Sigmoid colon (tissue), 7 donors: ENCODE results near the gene DTX3L. TPM values are rescaled to one million over a fixed set of nuclear protein-coding genes. Genes with fewer than 3 reads are reported as not detected.

Experiments used
- DNase-seq: peaks from one replicate; pipeline ENCODE4 v3.0.0-alpha.2; 2019
- H3K27ac ChIP-seq, 4 donors: fragments of 200-600 bp; sonication (generic); one replicate each; pipeline ENCODE4 v1.5.1; 2016 to 2019; ENCODE audit warnings: mild to moderate bottlenecking in 1 of 4
- H3K27me3 ChIP-seq, 3 donors: fragments of 200-600 bp; sonication (generic); one replicate each; pipeline ENCODE4 v1.5.1; 2019; ENCODE audit warnings: mild to moderate bottlenecking in 1 of 3
- H3K36me3 ChIP-seq, 4 donors: fragments of 200-600 bp; sonication (generic); one replicate each; pipeline ENCODE4 v1.5.1; 2016 to 2019
- H3K4me1 ChIP-seq, 4 donors: fragments of 200-600 bp; sonication (generic); one replicate each; pipeline ENCODE4 v1.5.1; 2017 to 2019
- H3K4me3 ChIP-seq, 4 donors: fragments of 200-600 bp; sonication (generic); one replicate each; pipeline ENCODE4 v1.5.1; 2017 to 2019; ENCODE audit warnings: mild to moderate bottlenecking in 2 of 4, moderate library complexity in 1 of 4
- H3K9me3 ChIP-seq, 4 donors: fragments of 200-600 bp in 3 of 4; sonication (generic) in 3 of 4; one replicate each; pipeline versions ENCODE4 v1.5.1 to v1.6.1; 2013 to 2019
- CTCF ChIP-seq, 4 experiments: fragments of 450-650 bp in 3 of 4; fragments of 200-600 bp in 1 of 4; IDR thresholded peaks; one replicate each; pipeline ENCODE4 v1.5.1; 2016 to 2019; ENCODE audit warnings: antibody characterized with exemption in 4 of 4, mild to moderate bottlenecking in 3 of 4, moderate library complexity in 2 of 4
- EP300 ChIP-seq, 4 donors: sonication (generic); formaldehyde crosslinking; IDR thresholded peaks; one replicate each; pipeline ENCODE4 v1.6.1; 2017; ENCODE audit warnings: antibody characterized with exemption in 4 of 4
- POLR2A ChIP-seq, 2 donors: fragments of 450-650 bp; IDR thresholded peaks; one replicate each; pipeline ENCODE4 v1.6.1; 2016; ENCODE audit warnings: antibody characterized with exemption in 2 of 2, mild to moderate bottlenecking in 2 of 2, moderate library complexity in 2 of 2
- POLR2AphosphoS5 ChIP-seq, 4 donors: sonication (generic); formaldehyde crosslinking; IDR thresholded peaks; one replicate each; pipeline ENCODE4 v1.6.1; 2017; ENCODE audit warnings: antibody characterized with exemption in 4 of 4
- WGBS, 2 donors: extraction: QIAGEN DNeasy Blood & Tissue Kit; methylation state at CpG; one replicate each; pipeline ENCODE4 v1.1.7; 2013; 5-methylcytosine and 5-hydroxymethylcytosine counted together
- intact Hi-C: fragments of 100-400 bp; cut with DNase I; formaldehyde crosslinking; loops from one replicate; pipeline ENCODE4 v1.15.1; 2023
- polyA plus RNA-seq, 3 donors: library from polyadenylated mRNA; stranded (reverse); fragments of 200-250 nt; gene quantifications; one replicate each; pipeline ENCODE4 v1.2.3, GENCODE V29; 2013
- total RNA-seq, 4 donors: library from RNA; depleted of rRNA; stranded (reverse); fragments of >200 nt; gene quantifications; one replicate each; pipeline ENCODE4 v1.1.0, GENCODE V29; 2016
- donor health status: healthy with polysubstance abuse.
- donor health status: Bipolar disorder and iron deficiency.
- donor health status: healthy.

The DTX3L gene
- total and polyA plus RNA-seq, 7 donors, result 9.6 to 33.2 (median 22.8) TPM

- intact Hi-C loops, result no loop called here
These were observed 23.4 kb downstream of the DTX3L start for GRCh38 chr3:122587572-122587971.

DNA sequence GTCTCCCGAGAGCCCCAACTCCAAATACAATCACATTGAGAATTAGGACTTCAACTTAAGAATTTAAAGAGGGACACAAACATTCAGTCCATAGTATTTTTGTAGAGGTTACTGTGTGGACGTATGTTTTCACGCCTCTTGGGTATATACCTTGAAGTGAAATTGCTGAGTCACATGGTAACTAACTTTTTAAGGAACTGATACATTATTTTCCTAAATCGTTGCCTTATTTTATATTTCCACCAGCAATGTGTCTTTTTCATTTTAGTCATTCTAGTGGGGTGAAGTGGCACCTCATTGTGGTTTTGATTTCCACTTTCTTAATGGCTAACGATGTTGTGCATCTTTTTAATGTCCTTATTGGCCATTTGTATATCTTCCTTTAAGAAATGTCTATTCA lies 25.2 kb downstream of the DTX3L start:
- Histone ChIP-seq H3K4me3 (no peak overlapping the region), H3K4me1 (no peaks in the 10 kb centered on the region), H3K27me3 (no peaks in the 10 kb centered on the region), H3K27ac (no peak overlapping the region), H3K9me3 (no peaks in the 10 kb centered on the region), H3K36me3 (no peaks in the 10 kb centered on the region)
- TF ChIP-seq POLR2AphosphoS5 (IDR thresholded peaks at IDR 0.05) (no peak), POLR2A (IDR thresholded peaks at IDR 0.05) (no peak), CTCF (IDR thresholded peaks at IDR 0.05) (no peak), EP300 (IDR thresholded peaks at IDR 0.05) (no peak)
- no peak for DNase-seq
- WGBS, 2 donors, result 55 to 68% methylated on average over 5 of the region's 5 CpGs
- intact Hi-C loops, result no loop called here

More at GRCh38 chr3:122587572-122587971, 23.4 kb downstream of the DTX3L start:
- H3K9me3 ChIP-seq, result peaks cover 0 to 2% (median 0%) of the 10 kb centered on the region in 4 donors
- H3K4me3 ChIP-seq, result no peak overlapping the region
- H3K27me3 ChIP-seq, result no peaks in the 10 kb centered on the region
- no peaks in the 10 kb centered on the region for H3K4me1 ChIP-seq
- WGBS, 2 donors, result 28 to 50% methylated on average over 2 of the region's 2 CpGs
- no peak for TF ChIP-seq EP300 (IDR thresholded peaks at IDR 0.05)
- H3K36me3 ChIP-seq, result no peaks in the 10 kb centered on the region
- no peak for DNase-seq
- H3K27ac ChIP-seq, result no peak overlapping the region

DNA sequence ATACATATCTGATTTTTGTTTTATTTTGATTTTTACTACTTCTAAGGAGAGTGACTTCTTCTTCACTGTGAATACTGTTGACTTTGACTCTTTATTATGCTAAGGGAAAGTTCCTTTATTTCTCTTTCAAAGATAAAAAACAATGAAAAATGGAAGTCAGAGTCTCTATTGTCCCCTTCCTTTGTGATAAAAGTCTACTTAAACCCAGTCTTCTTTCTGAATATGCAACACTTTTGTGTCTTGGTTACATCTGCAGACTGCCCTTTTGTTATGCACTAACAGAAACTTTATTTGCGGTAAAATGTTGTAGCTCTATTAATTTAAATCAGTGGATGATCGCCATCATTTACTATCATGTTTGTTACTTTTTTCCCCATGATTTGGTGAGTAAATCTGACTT lies 26.5 kb downstream of the DTX3L start:
- Histone ChIP-seq H3K4me1 (no peaks in the 10 kb centered on the region), H3K36me3 (no peaks in the 10 kb centered on the region), H3K9me3 (no peaks in the 10 kb centered on the region), H3K4me3 (no peak overlapping the region), H3K27me3 (no peaks in the 10 kb centered on the region), H3K27ac (no peak overlapping the region)
- DNase-seq, result no peak
- TF ChIP-seq EP300 (IDR thresholded peaks at IDR 0.05) (no peak), POLR2A (IDR thresholded peaks at IDR 0.05) (no peak), POLR2AphosphoS5 (IDR thresholded peaks at IDR 0.05) (no peak), CTCF (IDR thresholded peaks at IDR 0.05) (no peak)
- intact Hi-C loops, result no loop called here
- 97 to 98% methylated on average over 2 of the region's 2 CpGs for WGBS, 2 donors

DNA sequence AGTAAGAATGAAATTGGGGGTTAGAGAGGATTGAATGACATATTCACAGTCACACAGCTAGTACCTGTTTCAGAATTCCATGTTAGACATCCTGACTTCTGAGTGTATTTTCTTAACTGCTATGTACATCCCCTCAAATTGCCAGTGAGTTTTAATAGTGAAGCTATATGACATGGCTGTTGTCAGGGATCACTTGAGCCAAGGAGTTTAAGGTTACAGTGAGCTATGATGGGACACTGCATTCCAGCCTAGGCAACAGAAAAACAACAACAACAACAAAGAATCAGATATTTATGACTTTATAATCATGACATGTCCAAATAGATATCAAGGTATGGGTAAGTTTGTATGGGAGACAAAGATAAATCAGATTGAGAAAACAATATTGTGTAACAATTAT lies 29.9 kb downstream of the DTX3L start:
- Histone ChIP-seq H3K36me3 (no peaks in the 10 kb centered on the region), H3K4me1 (no peaks in the 10 kb centered on the region), H3K4me3 (no peak overlapping the region), H3K27me3 (no peaks in the 10 kb centered on the region), H3K27ac (no peak overlapping the region), H3K9me3 (no peaks in the 10 kb centered on the region)
- intact Hi-C loops, result no loop called here
- no peak for DNase-seq
- TF ChIP-seq CTCF (IDR thresholded peaks at IDR 0.05) (no peak), EP300 (IDR thresholded peaks at IDR 0.05) (no peak), POLR2AphosphoS5 (IDR thresholded peaks at IDR 0.05) (no peak), POLR2A (IDR thresholded peaks at IDR 0.05) (no peak)

GRCh38 chr3:122598151-122598550 lies 34.0 kb downstream of the DTX3L start:
- Histone ChIP-seq H3K4me1 (no peaks in the 10 kb centered on the region), H3K36me3 (no peaks in the 10 kb centered on the region), H3K4me3 (no peak overlapping the region), H3K27me3 (no peaks in the 10 kb centered on the region), H3K27ac (no peak overlapping the region), H3K9me3 (no peaks in the 10 kb centered on the region)
- intact Hi-C loops, result no loop called here
- 95 to 96% methylated on average over 3 of the region's 3 CpGs for WGBS, 2 donors
- TF ChIP-seq POLR2AphosphoS5 (IDR thresholded peaks at IDR 0.05), result no peak
- no peak for TF ChIP-seq EP300 (IDR thresholded peaks at IDR 0.05)
- no peak for TF ChIP-seq POLR2A (IDR thresholded peaks at IDR 0.05)
- no peak for TF ChIP-seq CTCF (IDR thresholded peaks at IDR 0.05)
- no peak for DNase-seq
